Thyroid gland (tissue), 4 donors: ENCODE measurements around the gene SMAP2.

Experiments used
- CTCF ChIP-seq, 6 experiments: fragments of 200-600 bp in 3 of 6; fragments of 450-650 bp in 3 of 6; sonication (generic) in 3 of 6; IDR thresholded peaks; one replicate each; pipeline ENCODE4 v1.5.1; 2016 to 2019; ENCODE audit warnings: antibody characterized with exemption in 6 of 6, mild to moderate bottlenecking in 2 of 6, inconsistent platforms in 1 of 6, moderate library complexity in 1 of 6
- POLR2A ChIP-seq, 2 donors: fragments of 450-650 bp; IDR thresholded peaks; one replicate each; pipeline ENCODE4 v1.6.1; 2017; ENCODE audit warnings: antibody characterized with exemption in 2 of 2, mild to moderate bottlenecking in 2 of 2, moderate library complexity in 1 of 2

- TF ChIP-seq CTCF (IDR thresholded peaks at IDR 0.05) (no peak), POLR2A (IDR thresholded peaks at IDR 0.05) (no peak)
Measured at GRCh38 chr1:40435471-40435870, 61.9 kb downstream of the SMAP2 start.
